Dendritic cell treated with granulocyte-macrophage colony-stimulating factor and Interleukin-4, amounts not matched to agents 40 ng/mL and 50 ng/mL, for 4 days (primary cell): ENCODE data around the gene SNED1.

Experiments used
- H3K27ac Mint-ChIP-seq: one replicate; pipeline ENCODE4 v1.8.0; 2022; ENCODE audit warnings: mild to moderate bottlenecking, mixed read lengths
- H3K27me3 Mint-ChIP-seq: one replicate; pipeline ENCODE4 v1.8.0; 2022; ENCODE audit warnings: mild to moderate bottlenecking, mixed read lengths
- H3K36me3 Mint-ChIP-seq: one replicate; pipeline ENCODE4 v1.8.0; 2022; ENCODE audit warnings: low read depth, mixed read lengths
- H3K4me1 Mint-ChIP-seq: one replicate; pipeline ENCODE4 v1.8.0; 2022; ENCODE audit warnings: low read depth, mixed read lengths
- H3K4me3 Mint-ChIP-seq: one replicate; pipeline ENCODE4 v1.8.0; 2022; ENCODE audit warnings: mild to moderate bottlenecking, moderate library complexity, mixed read lengths
- H3K9me3 Mint-ChIP-seq: one replicate; pipeline ENCODE4 v1.8.0; 2022; ENCODE audit warnings: mixed read lengths
- intact Hi-C: fragments of 100-400 bp; cut with micrococcal nuclease; formaldehyde crosslinking; loops from one replicate; pipeline ENCODE4 v1.15.0; 2022

Gene SNED1

DNA sequence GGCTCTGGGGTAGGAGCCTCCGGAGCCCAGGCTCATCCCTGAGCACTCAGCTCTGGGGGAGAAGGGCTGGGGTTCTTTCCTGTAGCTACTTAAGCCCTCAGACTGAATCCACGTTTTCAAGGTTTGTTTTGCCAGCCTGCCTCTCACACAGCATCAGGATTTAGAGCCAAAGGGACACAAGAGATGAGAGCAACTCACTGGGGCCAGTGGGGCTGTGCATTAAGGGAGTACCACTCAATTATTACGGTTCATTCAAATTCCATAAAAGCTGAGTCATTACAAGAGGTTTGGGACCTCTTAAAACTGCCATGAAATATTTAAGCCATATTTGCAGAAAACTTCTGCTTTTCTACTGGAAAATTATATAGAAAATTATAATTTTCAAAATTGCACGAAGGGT, 17.1 kb upstream of the SNED1 start:
- H3K9me3 Mint-ChIP-seq, result no peaks in the 10 kb centered on the region
- no peak overlapping the region for H3K27ac Mint-ChIP-seq
- H3K4me1 Mint-ChIP-seq, result peaks cover 30% of the 10 kb centered on the region
- H3K27me3 Mint-ChIP-seq, result peaks cover 40% of the 10 kb centered on the region
- no peak overlapping the region for H3K4me3 Mint-ChIP-seq
- intact Hi-C loops, result no loop called here
- H3K36me3 Mint-ChIP-seq, result no peaks in the 10 kb centered on the region

DNA sequence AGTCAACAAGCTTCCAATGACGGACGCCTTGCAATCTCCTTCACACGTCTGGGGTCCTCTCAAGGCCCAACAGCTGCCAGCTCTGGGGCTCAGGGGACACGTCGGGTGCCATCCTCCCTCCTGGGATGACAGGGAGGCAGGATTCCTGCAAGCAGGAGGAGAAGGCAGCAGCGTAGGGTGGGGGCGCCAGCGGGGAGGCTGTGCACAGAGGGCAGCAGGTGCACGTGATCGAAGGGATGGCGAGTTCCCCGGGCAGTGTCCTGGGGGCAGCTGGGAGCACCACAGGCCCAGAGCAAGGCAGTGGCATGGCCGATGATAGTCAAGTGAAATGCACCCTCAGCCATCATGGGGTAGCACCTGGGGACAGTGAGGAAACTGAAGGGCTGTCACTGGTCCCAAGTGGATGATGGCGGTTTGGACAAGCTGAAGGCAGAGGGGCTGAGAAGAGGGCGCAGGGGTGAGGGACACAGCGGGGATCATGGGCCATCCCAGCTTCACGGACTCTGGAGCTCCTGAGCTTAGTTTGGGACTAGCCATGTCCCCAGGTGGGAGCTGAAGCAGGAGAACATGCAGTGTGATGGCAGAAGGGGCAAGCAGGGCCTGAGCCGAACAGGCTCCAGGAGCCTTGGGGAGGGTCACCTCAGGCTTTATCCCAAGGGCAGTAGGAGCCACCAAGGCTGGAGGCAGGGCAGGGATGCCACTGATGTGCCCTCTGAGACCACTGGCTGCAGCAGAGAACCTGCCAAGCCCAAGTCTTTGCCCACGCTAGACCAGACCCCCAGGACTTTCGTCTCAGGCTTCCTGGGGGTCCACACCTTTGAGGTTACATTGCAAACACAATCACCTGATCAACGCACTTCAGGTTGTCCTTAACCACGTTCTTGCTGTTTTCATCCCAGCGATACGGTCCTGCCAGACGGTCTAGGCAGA, 16.3 kb upstream of the SNED1 start:
- no peak overlapping the region for H3K4me3 Mint-ChIP-seq
- no peak overlapping the region for H3K27ac Mint-ChIP-seq
- no peaks in the 10 kb centered on the region for H3K9me3 Mint-ChIP-seq
- intact Hi-C loops, result no loop called here
- H3K4me1 Mint-ChIP-seq, result peaks cover 36% of the 10 kb centered on the region
- H3K36me3 Mint-ChIP-seq, result no peaks in the 10 kb centered on the region
- peaks cover 40% of the 10 kb centered on the region for H3K27me3 Mint-ChIP-seq

DNA sequence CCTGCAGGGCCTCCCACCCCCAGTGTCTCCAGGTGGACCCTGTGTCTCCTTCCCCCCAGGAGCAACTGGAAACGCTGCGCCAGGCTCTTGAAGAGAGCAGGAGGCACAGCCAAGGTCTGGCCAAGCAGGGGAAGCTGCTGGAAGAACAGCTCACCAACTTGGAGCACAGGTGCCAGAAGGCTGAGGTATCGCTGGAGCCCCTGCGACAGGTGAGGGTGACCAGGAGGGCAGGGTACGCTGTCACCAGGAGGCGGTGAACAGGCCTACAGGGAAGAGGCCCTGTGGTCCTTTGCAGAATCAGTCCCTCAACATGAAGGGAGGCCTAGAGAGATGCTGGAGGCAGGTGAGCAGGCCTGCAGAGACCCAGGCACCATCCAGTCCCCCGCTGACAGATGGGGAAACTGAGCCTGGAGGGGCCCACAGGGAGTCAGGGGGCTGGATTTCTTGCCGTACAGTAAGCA, 15.6 kb upstream of the SNED1 start:
- Mint-ChIP-seq H3K4me1 (peaks cover 43% of the 10 kb centered on the region), H3K4me3 (no peak overlapping the region), H3K27ac (no peak overlapping the region), H3K9me3 (no peaks in the 10 kb centered on the region), H3K36me3 (no peaks in the 10 kb centered on the region), H3K27me3 (peaks cover 40% of the 10 kb centered on the region)
- intact Hi-C loops, result no loop called here

DNA sequence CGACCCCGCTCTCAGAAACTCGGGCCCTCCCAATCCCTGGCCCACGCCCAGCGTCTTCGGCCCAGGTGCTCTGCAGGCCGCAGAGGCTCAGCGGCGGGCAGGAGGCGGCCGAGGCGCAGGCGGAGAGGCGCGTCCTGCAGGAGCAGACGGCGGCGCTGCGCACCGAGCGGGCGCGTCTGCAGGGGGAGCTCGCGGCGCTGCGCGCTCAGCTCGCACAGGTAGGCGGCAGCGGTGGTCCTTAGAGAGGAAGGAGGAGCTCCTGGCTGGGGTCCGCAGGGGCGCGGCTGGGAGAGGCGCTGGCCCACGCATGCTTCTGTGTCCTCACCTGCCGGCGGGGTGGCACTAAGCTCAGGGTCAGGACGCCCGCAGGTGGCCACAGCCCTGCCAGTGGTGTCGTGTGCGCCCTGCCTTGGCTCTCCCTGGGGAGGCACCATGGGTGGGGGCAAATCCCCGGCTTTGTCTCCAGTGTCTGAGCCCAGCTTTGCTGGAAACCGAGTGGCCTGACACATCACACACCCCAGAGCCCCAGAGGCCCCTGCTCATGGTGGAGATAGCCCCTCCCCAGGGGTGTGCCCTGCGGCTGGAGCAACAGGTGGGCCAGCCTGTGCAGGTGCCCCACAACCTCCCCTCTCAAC, 14.9 kb upstream of the SNED1 start:
- Mint-ChIP-seq H3K27ac (no peak overlapping the region), H3K4me1 (peaks cover 49% of the 10 kb centered on the region), H3K36me3 (no peaks in the 10 kb centered on the region), H3K4me3 (no peak overlapping the region), H3K9me3 (no peaks in the 10 kb centered on the region), H3K27me3 (peaks cover 40% of the 10 kb centered on the region)
- intact Hi-C loops, result no loop called here

DNA sequence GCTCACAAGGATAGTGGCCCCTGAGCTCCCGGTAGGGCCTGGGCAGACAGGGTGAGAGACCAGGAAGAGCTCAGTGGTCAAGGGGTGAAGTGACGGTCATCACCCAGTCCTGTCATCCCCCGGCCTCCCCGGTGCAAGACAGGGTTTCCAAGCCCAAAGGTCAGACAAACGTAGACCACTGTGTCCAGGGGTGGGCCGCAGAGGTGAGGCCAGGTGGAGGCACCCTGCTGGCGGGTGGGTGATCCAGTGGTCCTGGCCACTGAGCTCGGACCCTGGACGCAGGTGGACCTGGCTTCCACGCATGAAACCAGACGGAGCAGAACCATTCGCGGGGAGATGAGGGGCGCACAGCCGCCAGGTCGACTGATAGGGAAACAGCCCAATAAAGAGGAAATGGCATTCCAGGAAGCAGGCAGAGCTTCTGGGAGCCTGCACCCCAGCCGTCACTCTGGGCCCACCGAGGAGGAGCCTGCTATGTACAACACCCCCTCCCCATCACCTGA, 14.4 kb upstream of the SNED1 start:
- H3K27me3 Mint-ChIP-seq, result peaks cover 40% of the 10 kb centered on the region
- H3K4me3 Mint-ChIP-seq, result no peak overlapping the region
- H3K4me1 Mint-ChIP-seq, result peaks cover 50% of the 10 kb centered on the region
- no peak overlapping the region for H3K27ac Mint-ChIP-seq
- intact Hi-C loops, result no loop called here
- H3K9me3 Mint-ChIP-seq, result no peaks in the 10 kb centered on the region
- H3K36me3 Mint-ChIP-seq, result no peaks in the 10 kb centered on the region

DNA sequence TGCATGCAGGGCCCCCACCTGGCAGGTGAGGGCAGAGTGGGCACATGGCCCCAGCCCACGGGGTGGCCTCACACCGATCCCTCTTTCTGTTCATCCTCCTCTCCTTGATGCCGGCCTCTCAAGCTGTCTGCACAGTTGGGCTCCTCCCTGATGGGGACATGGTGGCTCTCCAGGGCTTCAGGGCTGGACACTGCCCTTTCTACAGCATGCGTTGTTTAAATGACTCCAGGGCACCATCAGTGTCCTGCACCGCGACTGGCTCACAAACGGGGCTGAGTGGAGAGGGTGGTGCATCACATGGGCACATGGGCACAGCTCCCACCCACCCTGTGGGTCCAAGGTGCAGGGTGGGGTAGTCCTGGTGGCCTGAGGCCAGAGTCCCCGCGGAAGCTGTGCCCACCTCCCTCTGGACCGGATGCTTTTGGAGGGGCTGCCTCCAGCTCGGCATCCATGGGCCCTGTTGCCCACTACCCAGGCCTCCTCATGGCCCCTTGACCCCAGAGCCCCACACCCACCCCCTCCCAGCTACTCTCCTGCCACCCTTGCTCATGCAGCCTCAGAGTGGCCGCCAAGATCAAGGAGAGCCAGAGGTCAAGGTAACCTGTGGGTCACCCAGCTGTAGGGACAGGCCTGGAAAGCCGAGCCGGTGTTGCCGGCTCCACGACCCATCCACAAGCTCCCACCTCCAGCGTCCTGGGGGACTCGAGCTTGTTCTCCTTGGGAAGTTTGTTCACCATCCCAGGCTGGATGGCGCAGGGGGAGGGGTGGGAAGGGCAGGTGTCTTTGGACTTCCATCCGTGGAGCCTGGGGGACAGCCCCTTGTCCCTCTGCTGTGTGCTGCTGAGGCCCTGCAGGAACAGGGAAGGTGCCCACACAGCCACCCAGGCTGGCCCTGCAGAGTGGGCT, 12.3 kb upstream of the SNED1 start:
- Mint-ChIP-seq H3K4me3 (no peak overlapping the region), H3K9me3 (no peaks in the 10 kb centered on the region), H3K27ac (peak overlapping the region; percentile 60), H3K36me3 (no peaks in the 10 kb centered on the region), H3K4me1 (peaks cover 48% of the 10 kb centered on the region), H3K27me3 (peaks cover 39% of the 10 kb centered on the region)
- intact Hi-C loops, result loop anchor here (5.0 kb wide), 1 partner anchor 74 kb away; no protein-coding TSS in a partner anchor

DNA sequence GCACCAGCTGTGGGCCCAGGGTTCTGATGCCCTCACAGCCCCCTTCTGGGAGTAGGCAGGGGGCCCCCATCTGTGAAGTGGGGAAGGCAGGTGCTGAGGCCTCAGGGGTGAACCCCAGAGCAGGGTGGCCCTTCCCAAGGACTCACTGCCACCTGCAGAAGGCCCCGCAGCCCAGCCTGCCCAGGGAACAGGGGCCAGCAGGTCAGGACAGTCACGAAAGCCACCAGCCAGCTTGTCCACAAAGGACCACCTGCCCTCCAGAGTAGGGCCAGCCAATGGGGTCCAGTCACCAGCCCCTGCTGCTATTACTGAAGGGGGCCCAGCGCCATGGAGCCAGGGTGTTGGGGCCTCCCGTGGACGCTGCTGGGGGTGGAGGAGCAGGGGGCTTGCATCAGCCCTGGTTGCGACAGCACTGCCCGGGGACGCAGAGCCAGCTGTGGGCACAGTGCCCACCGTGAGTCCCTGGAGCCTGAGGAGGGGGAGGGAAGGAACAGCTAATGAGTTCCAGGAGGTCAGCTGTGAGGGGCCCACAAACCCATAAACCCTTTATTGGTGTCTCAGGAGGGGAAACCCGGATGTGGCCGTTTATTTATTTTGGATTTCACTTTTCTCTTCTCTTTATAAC, 11.5 kb upstream of the SNED1 start:
- Mint-ChIP-seq H3K4me1 (peaks cover 45% of the 10 kb centered on the region), H3K27ac (peak overlapping the region; percentile 35), H3K27me3 (peaks cover 37% of the 10 kb centered on the region), H3K36me3 (no peaks in the 10 kb centered on the region), H3K4me3 (no peak overlapping the region), H3K9me3 (no peaks in the 10 kb centered on the region)
- intact Hi-C loops, result loop anchor here (5.0 kb wide), 1 partner anchor 75 kb away; no protein-coding TSS in a partner anchor

DNA sequence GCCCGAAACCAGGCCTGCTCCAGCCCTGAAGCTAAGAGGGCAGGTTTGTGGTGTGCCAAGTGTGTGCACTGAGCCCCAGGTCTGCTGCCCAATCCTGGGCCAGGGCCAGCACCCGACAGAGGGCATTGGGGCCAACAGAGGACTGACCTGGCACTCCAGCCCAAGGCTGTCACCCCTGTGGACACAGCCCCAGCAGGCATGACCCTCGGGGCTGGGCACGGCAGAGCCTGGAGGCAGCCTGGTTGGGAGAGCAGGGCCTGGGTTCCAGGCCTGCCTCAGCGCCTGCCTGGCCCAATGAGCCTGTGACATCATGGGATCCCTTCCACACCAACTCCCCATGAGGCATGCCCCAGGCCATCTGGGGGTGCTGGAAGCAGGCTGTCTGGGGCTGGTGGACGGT, 10.8 kb upstream of the SNED1 start:
- Mint-ChIP-seq H3K27ac (no peak overlapping the region), H3K9me3 (no peaks in the 10 kb centered on the region), H3K4me3 (no peak overlapping the region), H3K4me1 (peaks cover 51% of the 10 kb centered on the region), H3K27me3 (peaks cover 35% of the 10 kb centered on the region), H3K36me3 (no peaks in the 10 kb centered on the region)
- intact Hi-C loops, result loop anchor here (5.0 kb wide), 1 partner anchor 75 kb away; no protein-coding TSS in a partner anchor

DNA sequence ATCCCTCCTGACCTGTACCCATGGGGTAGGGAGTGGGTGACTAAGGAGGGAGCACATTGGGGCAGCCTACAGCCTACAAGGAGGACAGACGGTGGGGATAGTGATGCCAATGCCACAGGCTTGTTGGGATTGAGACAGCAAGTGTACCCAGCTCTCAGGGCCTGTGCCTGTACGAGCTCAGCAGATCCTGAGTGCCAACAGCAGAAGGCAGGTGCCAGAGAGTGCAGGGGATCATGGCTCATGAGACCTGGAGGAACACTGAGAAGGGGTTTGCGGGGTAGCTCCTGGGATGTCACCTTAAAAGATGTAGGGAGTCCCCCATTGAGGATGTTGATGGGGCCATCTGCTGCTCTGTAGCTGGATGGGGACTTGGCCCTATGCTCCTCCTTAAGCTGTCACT, 10.3 kb upstream of the SNED1 start:
- H3K36me3 Mint-ChIP-seq, result no peaks in the 10 kb centered on the region
- no peak overlapping the region for H3K4me3 Mint-ChIP-seq
- intact Hi-C loops, result loop anchor here (5.0 kb wide), 1 partner anchor 76 kb away; no protein-coding TSS in a partner anchor
- H3K27me3 Mint-ChIP-seq, result peaks cover 35% of the 10 kb centered on the region
- no peak overlapping the region for H3K27ac Mint-ChIP-seq
- no peaks in the 10 kb centered on the region for H3K9me3 Mint-ChIP-seq
- peaks cover 56% of the 10 kb centered on the region for H3K4me1 Mint-ChIP-seq

DNA sequence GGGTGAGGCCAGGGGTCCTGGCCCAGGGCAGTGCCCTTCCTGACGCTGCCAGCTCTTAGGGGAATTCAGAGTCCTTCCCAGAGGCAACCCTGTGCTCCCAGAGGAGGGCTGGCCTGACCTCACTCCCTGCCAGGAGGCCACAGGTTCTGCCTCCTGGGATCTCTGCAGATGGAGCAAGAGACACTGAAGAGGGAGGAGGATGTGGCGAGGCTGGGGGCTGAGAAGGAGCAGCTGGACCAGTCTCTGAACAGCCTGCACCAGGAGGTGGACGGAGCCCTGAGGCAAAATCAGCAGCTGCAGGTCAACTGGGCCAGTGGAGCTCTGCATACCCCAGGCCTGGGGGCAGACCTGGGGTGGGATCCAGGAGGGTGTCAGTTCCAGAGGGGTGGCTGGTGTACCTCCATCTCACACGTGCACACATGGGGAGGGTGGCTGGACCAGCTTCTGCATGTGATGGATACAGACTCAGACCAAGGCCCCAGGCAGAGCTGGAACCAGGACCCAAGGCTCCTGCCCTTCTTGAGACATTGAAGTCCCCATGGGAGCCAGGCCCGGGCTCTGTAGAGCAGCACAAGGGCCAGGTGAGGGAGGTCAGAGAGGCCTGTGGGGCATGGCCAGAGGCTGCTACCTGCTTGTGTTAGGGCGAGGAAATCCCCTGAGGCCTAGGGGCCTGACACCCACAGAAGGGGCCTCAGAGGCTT, 9.7 kb upstream of the SNED1 start:
- no peak overlapping the region for H3K27ac Mint-ChIP-seq
- H3K4me3 Mint-ChIP-seq, result no peak overlapping the region
- H3K27me3 Mint-ChIP-seq, result peaks cover 35% of the 10 kb centered on the region
- H3K9me3 Mint-ChIP-seq, result no peaks in the 10 kb centered on the region
- no peaks in the 10 kb centered on the region for H3K36me3 Mint-ChIP-seq
- intact Hi-C loops, result loop anchor here (5.0 kb wide), 1 partner anchor 76 kb away; no protein-coding TSS in a partner anchor
- H3K4me1 Mint-ChIP-seq, result peaks cover 52% of the 10 kb centered on the region

DNA sequence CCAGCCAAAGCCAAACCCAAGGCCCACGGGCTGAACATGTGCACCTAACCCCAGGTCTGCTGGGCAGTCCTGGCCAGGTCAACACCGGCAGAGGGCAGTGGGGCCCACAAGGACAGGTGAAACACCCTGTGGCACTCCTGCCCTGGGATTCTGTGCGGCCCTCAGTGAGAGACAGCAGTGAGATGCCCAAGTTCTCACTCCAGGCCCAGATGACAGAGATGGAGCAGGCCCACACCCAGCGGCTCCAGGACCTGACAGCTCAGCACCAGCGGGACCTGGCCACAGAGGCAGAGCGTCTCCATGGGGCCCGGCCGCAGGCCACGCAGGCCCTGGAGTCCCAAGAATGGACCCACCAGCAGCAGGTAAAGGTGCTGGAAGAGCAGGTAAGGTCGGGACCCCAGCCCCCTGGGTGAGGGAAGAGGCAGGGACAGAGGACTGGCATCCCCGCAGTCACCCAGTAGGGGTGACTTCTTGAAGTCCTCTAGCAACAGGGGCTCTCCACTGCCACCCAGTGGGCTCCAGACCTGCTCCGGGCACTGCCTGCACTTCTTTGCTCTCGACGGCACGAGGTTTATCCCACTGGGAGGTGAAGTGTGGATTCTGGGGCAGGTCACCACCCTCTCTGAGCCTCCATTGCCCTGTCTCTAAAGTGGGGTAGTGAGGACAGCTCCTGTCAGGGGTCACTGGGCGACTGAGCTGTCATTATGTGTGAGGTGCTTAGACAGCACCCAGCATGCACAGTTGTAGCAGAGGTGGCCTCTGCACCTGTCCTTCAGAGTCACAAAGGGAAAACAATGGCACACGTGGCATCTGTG, 8.8 kb upstream of the SNED1 start:
- Mint-ChIP-seq H3K27ac (no peak overlapping the region), H3K36me3 (no peaks in the 10 kb centered on the region), H3K4me3 (no peak overlapping the region), H3K4me1 (peaks cover 44% of the 10 kb centered on the region), H3K9me3 (no peaks in the 10 kb centered on the region), H3K27me3 (peaks cover 37% of the 10 kb centered on the region)
- intact Hi-C loops, result loop anchor here (5.0 kb wide), 1 partner anchor 77 kb away; no protein-coding TSS in a partner anchor

DNA sequence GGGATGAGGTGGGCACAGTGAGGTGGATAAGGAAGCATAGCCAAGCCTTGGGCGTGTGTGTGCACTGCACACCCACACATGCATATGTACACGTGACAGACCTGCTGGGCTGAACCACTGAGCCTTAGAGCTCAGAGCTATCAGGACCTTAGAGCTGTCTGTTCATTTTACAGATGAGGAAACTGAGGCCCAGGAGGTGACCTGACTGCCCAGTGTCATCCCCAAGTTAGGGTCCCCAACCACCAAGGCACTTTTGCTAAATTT, 8.2 kb upstream of the SNED1 start:
- H3K9me3 Mint-ChIP-seq, result no peaks in the 10 kb centered on the region
- no peaks in the 10 kb centered on the region for H3K36me3 Mint-ChIP-seq
- H3K27ac Mint-ChIP-seq, result no peak overlapping the region
- H3K4me3 Mint-ChIP-seq, result no peak overlapping the region
- peaks cover 41% of the 10 kb centered on the region for H3K27me3 Mint-ChIP-seq
- intact Hi-C loops, result no loop called here
- peaks cover 44% of the 10 kb centered on the region for H3K4me1 Mint-ChIP-seq
